ENCODE results near the gene ATXN1.

The ATXN1 gene

DNA sequence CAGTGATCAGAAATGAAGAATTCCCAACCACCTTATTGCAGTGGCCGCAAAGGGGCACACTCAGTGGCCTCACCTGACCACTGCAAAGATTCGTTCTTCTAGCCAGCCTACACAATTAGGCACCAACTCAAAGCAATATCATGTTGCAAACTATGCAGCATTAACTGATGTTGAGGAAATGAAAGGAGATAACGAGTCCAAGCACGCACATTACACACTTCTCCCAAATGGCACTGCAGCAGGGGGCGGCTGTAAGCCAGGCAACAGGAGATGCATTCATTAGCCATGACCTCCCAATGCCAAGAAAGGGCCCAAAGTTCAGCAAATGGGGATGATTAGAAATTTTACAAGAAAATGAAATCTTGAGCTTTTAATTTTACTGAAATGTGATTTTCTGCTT is 39.3 kb downstream of the ATXN1 start:
- Histone ChIP-seq H3K4me3 (ENCODE audit: low read length) (no peak overlapping the region), H3K27ac (ENCODE audit: low read length) (no peak overlapping the region), H3K27me3 (ENCODE audit: low read depth, low read length) (peaks cover 47% of the 10 kb centered on the region), H4K20me1 (ENCODE audit: insufficient read depth, low read length) (no peaks in the 10 kb centered on the region), H3K4me2 (ENCODE audit: low read length) (no peak overlapping the region), H3K9ac (ENCODE audit: low read length) (no peak overlapping the region), H3K9me3 (ENCODE audit: insufficient read depth, low read length) (no peaks in the 10 kb centered on the region), H2AFZ (ENCODE audit: low read depth, low read length) (no peak overlapping the region), H3K79me2 (ENCODE audit: low read length) (no peaks in the 10 kb centered on the region), H3K4me1 (ENCODE audit: low read length) (no peaks in the 10 kb centered on the region), H3K36me3 (replicated peaks; ENCODE audit: low read depth, low read length) (no peaks in the 10 kb centered on the region)
- TF ChIP-seq, protein P1, sequence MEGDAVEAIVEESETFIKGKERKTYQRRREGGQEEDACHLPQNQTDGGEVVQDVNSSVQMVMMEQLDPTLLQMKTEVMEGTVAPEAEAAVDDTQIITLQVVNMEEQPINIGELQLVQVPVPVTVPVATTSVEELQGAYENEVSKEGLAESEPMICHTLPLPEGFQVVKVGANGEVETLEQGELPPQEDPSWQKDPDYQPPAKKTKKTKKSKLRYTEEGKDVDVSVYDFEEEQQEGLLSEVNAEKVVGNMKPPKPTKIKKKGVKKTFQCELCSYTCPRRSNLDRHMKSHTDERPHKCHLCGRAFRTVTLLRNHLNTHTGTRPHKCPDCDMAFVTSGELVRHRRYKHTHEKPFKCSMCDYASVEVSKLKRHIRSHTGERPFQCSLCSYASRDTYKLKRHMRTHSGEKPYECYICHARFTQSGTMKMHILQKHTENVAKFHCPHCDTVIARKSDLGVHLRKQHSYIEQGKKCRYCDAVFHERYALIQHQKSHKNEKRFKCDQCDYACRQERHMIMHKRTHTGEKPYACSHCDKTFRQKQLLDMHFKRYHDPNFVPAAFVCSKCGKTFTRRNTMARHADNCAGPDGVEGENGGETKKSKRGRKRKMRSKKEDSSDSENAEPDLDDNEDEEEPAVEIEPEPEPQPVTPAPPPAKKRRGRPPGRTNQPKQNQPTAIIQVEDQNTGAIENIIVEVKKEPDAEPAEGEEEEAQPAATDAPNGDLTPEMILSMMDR (IDR thresholded peaks at IDR 0.05; ENCODE audit: low read depth, low read length), result no peak
- no peak for TF ChIP-seq EZH2phosphoT487 (IDR thresholded peaks at IDR 0.05; ENCODE audit: low read depth)

DNA sequence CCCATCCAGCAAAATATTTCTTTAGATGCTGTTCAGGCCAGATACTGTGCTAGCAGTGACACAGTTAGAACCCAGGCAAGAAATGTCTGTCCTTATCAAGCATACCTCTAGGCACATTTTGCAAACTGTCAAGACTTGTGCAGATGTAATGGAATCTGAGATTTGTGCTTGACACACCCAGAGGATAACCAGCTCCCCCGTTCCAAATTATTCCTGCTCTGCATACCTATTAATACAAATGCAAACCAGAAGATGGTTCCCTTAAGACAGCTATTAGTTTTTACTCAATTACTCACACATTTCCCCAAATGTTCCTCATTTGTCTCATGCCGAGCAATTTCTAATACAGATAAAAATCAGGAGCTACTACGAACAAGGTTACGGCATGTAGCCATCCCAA is 40.4 kb downstream of the ATXN1 start:
- Histone ChIP-seq H3K4me1 (ENCODE audit: low read length) (no peaks in the 10 kb centered on the region), H3K27ac (ENCODE audit: low read length) (no peak overlapping the region), H3K79me2 (ENCODE audit: low read length) (no peaks in the 10 kb centered on the region)

DNA sequence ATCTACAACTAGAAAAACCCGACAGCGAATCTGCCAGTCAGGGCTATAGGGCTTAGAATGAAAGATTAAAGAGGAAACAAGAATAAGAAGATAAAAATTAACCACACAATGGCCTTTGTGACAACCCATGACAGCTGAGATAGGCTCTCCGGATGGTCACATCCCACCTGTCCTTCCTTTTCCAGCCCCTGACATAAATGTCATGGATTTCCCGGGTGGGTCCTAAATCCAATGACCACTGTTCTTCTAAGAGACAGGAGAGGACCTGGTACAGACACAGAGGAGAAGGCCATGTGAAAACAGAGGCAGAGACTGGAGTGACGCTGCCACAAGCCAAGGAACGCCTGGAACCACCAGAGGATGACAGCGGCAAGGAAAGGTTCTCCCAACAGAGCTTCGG is 41.8 kb downstream of the ATXN1 start:
- H3K36me3 ChIP-seq (replicated peaks; ENCODE audit: low read depth, low read length), result no peaks in the 10 kb centered on the region
- H3K79me2 ChIP-seq (ENCODE audit: low read length), result no peaks in the 10 kb centered on the region
- no peak overlapping the region for H3K4me2 ChIP-seq (ENCODE audit: low read length)
- H3K27ac ChIP-seq (ENCODE audit: low read length), result no peak overlapping the region
- H2AFZ ChIP-seq (ENCODE audit: low read depth, low read length), result no peak overlapping the region
- no peak for TF ChIP-seq EZH2phosphoT487 (IDR thresholded peaks at IDR 0.05; ENCODE audit: low read depth)
- TF ChIP-seq, protein P1 (IDR thresholded peaks at IDR 0.05; ENCODE audit: low read depth, low read length), result no peak
- H3K9me3 ChIP-seq (ENCODE audit: insufficient read depth, low read length), result no peaks in the 10 kb centered on the region
- no peak overlapping the region for H3K9ac ChIP-seq (ENCODE audit: low read length)
- no peaks in the 10 kb centered on the region for H4K20me1 ChIP-seq (ENCODE audit: insufficient read depth, low read length)
- H3K4me3 ChIP-seq (ENCODE audit: low read length), result no peak overlapping the region
- H3K4me1 ChIP-seq (ENCODE audit: low read length), result no peaks in the 10 kb centered on the region
- peaks cover 54% of the 10 kb centered on the region for H3K27me3 ChIP-seq (ENCODE audit: low read depth, low read length)

More for the DNA sequence above, 40.4 kb downstream of the ATXN1 start:
- Histone ChIP-seq H3K9me3 (ENCODE audit: insufficient read depth, low read length) (no peaks in the 10 kb centered on the region), H3K36me3 (replicated peaks; ENCODE audit: low read depth, low read length) (no peaks in the 10 kb centered on the region), H3K27me3 (ENCODE audit: low read depth, low read length) (peaks cover 56% of the 10 kb centered on the region), H3K4me2 (ENCODE audit: low read length) (no peak overlapping the region), H4K20me1 (ENCODE audit: insufficient read depth, low read length) (no peaks in the 10 kb centered on the region), H3K9ac (ENCODE audit: low read length) (no peak overlapping the region), H2AFZ (ENCODE audit: low read depth, low read length) (no peak overlapping the region), H3K4me3 (ENCODE audit: low read length) (no peak overlapping the region)
- TF ChIP-seq EZH2phosphoT487 (IDR thresholded peaks at IDR 0.05; ENCODE audit: low read depth), result no peak
- TF ChIP-seq, protein P1 (IDR thresholded peaks at IDR 0.05; ENCODE audit: low read depth, low read length), result no peak

DNA sequence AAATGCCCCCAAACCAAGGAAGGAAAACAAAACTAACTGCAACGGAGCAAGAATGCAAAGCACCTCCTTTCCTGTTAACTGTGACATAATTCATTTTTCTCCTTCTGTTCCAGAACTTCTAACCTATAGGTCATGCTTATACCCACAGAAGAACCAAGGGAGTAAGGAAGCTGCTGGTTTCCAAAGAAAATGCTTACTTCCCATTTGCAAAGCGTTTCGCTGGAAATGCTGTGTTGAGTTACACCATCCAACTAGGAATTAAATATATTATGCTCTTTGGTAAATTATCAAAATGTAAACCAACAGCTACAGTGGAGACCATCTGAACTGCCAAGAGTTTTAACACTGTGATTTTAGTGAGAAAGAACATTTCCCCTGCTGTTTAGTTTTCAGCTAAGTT is 42.9 kb downstream of the ATXN1 start:
- Histone ChIP-seq H3K79me2 (ENCODE audit: low read length) (no peaks in the 10 kb centered on the region), H4K20me1 (ENCODE audit: insufficient read depth, low read length) (no peaks in the 10 kb centered on the region), H3K4me1 (ENCODE audit: low read length) (no peaks in the 10 kb centered on the region), H3K27me3 (ENCODE audit: low read depth, low read length) (peaks cover 48% of the 10 kb centered on the region), H3K4me2 (ENCODE audit: low read length) (no peak overlapping the region), H2AFZ (ENCODE audit: low read depth, low read length) (no peak overlapping the region), H3K9ac (ENCODE audit: low read length) (no peak overlapping the region), H3K36me3 (replicated peaks; ENCODE audit: low read depth, low read length) (no peaks in the 10 kb centered on the region), H3K27ac (ENCODE audit: low read length) (no peak overlapping the region), H3K9me3 (ENCODE audit: insufficient read depth, low read length) (no peaks in the 10 kb centered on the region), H3K4me3 (ENCODE audit: low read length) (no peak overlapping the region)
- no peak for TF ChIP-seq EZH2phosphoT487 (IDR thresholded peaks at IDR 0.05; ENCODE audit: low read depth)
- TF ChIP-seq, protein P1 (IDR thresholded peaks at IDR 0.05; ENCODE audit: low read depth, low read length), result no peak
